Spleen (tissue), 7 donors: ENCODE measurements around the gene DCP1A.

Experiments
- POLR2A ChIP-seq, 3 donors: fragments of 450-650 bp; IDR thresholded peaks; one replicate each; pipeline ENCODE4 v1.5.1; 2017; ENCODE audit warnings: antibody characterized with exemption in 3 of 3, mild to moderate bottlenecking in 1 of 3
- POLR2AphosphoS5 ChIP-seq, 3 donors: sonication (generic); formaldehyde crosslinking; IDR thresholded peaks; one replicate each; pipeline ENCODE4 v1.5.1; 2017; ENCODE audit warnings: antibody characterized with exemption in 3 of 3
- TF ChIP-seq, protein P1 (sequence below), 11 experiments: fragments of 200-600 bp in 7 of 11; fragments of 450-650 bp in 4 of 11; sonication (generic) in 4 of 11; IDR thresholded peaks in 8 of 11; conservative IDR thresholded peaks in 3 of 11; 1 replicate in 7 of 11; 2 replicates in 4 of 11; pipeline versions ENCODE4 v1.4.0 to v1.8.0; 2016 to 2021; ENCODE audit warnings: antibody characterized with exemption in 11 of 11, inconsistent platforms in 4 of 11, mild to moderate bottlenecking in 1 of 11
- donor health status: DM: no; HTN: no; CAD: no; lungs with moderate emphysema.
- donor health status: DM: no; HTN: no; CAD: no.
- donor health status: DM: no; HTN: no; CAD: no.

DNA sequence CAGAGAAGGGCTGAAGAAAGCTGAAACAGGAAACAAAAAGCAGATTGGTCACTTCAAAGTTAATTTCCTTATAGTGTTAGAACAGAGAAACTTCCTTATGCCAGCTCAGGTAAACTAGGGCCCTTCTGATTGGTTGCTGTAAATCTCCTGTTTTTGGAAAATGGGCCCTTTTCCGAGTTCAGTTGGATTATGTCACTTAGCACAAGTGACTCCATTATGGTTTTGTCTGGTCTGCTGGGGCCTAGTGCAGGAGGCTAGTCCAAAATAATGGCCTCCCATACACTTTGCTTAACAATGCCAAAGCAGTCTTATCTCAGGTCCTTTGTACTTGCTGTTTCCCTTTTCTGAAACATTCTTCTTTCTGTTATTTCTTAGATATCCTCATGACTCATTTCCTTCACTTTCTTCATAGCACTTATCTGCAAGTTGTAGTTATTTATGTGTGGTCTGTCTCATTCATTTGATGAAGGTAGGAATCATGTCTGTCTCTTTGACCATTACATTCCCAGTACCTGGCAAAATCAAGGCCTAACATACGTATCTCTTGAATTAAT lies 7.7 kb upstream of the DCP1A start:
- TF ChIP-seq, protein P1, sequence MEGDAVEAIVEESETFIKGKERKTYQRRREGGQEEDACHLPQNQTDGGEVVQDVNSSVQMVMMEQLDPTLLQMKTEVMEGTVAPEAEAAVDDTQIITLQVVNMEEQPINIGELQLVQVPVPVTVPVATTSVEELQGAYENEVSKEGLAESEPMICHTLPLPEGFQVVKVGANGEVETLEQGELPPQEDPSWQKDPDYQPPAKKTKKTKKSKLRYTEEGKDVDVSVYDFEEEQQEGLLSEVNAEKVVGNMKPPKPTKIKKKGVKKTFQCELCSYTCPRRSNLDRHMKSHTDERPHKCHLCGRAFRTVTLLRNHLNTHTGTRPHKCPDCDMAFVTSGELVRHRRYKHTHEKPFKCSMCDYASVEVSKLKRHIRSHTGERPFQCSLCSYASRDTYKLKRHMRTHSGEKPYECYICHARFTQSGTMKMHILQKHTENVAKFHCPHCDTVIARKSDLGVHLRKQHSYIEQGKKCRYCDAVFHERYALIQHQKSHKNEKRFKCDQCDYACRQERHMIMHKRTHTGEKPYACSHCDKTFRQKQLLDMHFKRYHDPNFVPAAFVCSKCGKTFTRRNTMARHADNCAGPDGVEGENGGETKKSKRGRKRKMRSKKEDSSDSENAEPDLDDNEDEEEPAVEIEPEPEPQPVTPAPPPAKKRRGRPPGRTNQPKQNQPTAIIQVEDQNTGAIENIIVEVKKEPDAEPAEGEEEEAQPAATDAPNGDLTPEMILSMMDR (IDR thresholded peaks at IDR 0.05 in 8 of 11, conservative IDR thresholded peaks at IDR 0.05 in 3 of 11) = no peak
- TF ChIP-seq POLR2A (IDR thresholded peaks at IDR 0.05) = no peak
- no peak for TF ChIP-seq POLR2AphosphoS5 (IDR thresholded peaks at IDR 0.05)
